Measurements from ENCODE around the gene PARD3B.

The PARD3B gene

DNA sequence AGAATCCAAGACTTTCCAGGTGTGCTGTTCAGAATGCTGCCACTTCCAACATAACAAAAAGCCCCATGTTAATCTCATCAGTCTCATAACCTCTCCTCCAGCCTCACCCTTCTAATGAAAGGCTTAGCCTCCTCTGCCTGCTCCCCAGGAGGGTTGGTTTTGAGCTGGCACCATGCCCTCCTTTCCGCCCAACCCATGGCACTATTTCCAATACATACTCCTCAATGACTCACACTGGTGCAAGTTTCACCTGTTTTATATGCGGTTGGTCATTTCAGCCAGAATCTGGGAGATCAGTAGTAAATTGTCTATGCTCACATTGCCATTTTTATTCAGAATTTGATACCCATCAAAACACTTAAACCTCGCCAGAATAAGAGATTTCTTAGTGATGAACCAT lies 979.4 kb downstream of the PARD3B start:
- DNase-seq (ENCODE audit: low read depth): no peak

DNA sequence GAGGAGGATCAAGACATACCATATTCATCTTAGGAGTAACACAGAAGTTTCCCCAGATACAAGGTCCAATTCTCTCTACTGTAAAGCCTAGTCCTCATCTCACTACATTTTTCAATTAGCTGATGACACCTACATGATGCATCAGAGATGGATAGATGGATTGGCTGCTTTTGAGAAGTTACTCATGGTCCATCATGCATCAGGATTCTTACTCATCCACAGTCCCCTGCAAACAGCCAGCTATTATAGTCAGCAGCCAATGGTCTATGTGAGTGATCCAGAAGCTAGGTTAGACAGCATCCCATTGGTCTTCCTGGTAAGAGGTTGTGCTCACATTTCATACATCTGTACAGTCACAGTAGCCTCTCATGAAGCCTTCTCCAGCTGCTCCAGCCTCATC lies 982.5 kb downstream of the PARD3B start:
- DNase-seq (ENCODE audit: low read depth): no peak

DNA sequence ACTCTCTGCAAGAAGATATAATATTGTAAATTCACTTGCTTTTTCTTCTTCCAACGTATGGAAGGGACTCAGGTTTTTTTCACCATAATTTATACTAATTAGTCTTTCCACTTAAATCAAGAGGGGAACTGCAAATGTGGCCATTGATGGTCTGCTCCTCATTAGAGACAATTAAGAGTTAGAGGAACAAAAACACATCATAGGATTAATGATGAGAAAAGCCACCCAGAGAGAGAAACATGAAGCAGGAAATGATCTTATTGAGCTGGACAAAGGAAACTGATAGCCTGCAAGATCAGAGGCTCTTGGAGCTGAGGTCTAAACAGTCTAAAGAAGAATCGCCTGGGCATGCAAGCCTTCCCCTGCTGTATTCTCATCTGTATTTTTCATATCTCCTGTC lies 985.8 kb downstream of the PARD3B start:
- DNase-seq (ENCODE audit: low read depth): no peak

DNA sequence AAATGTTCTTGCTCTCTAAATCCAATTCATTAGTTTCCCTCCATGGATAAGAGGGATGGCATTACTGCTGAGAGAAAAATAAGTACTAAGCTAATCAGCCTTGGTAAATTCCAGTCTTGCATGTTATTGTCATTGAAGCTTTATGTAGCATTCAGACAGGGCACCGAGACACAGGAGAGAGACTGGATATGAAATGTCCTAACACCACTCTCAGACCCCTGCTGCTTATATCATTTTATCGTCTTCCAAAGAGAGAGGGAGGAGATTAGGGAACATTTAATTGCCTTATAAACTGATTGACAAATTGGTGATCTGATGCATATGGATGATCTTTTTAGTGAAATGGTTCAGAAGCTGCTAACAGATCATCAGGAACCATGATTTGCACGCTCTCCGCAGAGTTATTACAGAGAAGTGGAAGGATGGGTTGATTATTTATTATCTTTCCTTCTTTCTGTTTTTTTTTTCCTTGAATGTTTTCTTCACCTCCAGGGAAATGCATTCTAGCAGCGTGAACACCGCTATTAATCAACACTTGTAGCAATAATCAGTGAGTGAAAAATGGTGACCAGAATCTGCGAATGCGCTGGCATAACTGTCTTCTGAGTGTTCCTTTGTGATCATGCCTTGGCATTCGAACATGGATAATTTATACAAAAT lies 986.3 kb downstream of the PARD3B start:
- DNase-seq (ENCODE audit: low read depth): no peak

DNA sequence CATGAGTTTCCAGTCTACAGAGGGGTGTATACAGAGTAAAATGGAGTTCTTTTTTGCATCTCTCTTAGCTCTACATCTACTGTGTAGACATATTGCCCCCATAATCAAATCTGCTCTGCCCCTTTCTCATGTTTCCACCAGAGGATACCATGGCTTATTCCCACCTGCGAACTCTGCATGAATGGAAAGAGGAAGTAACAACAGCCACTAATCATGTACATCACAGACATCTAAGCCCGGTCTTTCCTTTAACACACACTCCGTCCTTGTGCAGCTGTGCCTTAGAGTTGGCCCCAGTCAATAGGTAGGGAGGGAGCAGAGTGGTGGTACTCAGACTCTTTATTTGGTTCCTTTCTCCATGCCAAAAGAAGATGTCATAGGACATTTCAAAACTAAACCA lies 989.7 kb downstream of the PARD3B start:
- no peak for DNase-seq (ENCODE audit: low read depth)

DNA sequence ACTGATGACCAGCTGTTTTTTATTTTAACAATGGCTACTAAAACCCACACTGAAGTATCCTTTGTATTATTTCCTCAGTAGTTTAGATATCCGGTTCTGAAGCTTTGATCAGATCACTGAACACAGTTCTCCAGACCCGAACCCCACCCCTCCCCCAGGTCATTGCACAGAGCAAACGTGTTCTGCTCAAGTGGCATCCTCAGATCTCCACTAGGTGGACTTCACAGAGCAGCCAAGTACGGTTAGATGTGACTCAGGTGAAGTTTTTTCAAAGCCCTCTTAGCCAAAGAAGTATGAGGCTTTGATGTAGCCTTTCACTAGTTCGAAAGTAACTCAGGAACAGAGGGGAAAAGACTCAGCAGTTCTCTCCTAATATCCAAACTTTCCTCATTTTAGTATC lies 994.3 kb downstream of the PARD3B start:
- DNase-seq (ENCODE audit: low read depth): no peak

DNA sequence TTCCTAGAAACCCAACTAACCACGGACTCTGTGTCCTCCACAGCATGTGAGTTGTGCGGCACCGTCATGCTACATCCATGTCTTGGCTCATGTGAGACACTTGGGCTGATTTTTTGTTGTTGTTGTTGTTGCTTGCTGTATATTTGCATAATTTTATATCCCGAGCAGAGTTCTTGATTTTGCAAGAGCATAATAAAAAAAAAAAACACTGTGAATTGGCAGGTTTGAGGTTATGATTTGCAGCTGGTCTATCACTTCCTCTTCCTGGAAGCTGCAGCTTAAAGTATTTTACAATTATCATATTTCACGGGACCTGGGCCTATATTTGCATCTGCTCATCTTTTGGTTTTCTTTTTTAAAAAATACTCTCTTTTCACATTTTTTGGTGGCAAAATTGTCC lies 994.8 kb downstream of the PARD3B start:
- no peak for DNase-seq (ENCODE audit: low read depth)

DNA sequence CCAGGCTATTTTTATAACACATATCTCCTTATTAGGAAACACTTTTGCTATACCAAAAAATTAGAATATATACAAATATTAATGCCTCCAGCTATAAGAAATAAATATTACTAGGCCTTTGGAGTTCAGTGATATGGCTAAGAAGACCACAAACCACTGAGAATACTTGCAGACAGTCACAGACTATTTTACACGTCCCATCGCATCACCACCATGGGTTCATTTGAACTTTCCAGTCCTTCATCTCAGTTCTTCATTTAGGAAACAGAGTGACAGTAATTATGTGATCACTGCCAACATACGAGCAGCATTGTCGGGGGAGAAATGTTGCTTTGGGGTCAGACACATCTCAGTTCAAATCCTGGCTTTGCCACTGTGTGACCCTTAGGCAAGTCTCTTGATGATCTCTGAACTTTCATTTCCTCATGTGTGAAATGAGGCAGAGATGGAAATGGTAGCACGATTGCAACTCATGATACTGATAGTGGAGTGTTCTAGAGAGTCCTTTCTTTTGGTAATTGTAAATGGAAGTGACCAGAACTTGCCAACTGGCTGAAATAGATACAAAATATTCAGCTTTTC lies 998.1 kb downstream of the PARD3B start:
- no peak for DNase-seq (ENCODE audit: low read depth)

DNA sequence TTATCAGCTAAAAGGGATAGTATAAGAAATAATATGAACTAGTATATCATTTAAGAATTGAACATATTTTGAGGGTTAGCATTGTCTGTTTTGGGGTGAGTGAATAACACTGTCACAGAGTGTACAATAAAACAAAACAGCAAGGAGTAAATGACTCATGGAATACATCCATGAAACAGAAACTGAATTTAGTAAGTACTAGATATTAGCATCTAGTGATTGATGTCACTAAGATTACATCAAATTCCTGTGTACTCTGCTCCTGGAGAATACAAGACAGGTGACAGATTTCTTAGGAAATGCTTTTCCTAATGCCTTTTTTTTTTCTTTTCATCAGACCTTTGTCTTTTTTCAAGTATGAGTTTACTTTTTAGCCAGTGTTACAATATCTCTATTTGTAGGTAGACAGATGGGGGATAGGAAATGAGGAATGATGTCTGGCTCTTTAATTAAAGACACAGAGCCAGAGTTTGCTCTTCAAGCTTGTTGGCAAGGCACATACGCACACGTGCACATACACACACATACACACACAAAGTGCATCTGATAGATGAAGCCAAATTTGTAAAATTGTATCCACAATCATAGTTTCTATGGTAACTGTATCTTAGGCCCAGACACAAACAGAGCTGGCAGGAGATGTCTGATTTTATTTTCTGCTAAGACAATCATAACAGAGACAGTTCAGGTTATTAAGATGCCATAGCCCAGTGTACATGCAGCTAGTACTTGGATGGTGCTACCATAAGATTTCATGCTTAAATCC lies 998.8 kb downstream of the PARD3B start:
- DNase-seq (ENCODE audit: low read depth): no peak

DNA sequence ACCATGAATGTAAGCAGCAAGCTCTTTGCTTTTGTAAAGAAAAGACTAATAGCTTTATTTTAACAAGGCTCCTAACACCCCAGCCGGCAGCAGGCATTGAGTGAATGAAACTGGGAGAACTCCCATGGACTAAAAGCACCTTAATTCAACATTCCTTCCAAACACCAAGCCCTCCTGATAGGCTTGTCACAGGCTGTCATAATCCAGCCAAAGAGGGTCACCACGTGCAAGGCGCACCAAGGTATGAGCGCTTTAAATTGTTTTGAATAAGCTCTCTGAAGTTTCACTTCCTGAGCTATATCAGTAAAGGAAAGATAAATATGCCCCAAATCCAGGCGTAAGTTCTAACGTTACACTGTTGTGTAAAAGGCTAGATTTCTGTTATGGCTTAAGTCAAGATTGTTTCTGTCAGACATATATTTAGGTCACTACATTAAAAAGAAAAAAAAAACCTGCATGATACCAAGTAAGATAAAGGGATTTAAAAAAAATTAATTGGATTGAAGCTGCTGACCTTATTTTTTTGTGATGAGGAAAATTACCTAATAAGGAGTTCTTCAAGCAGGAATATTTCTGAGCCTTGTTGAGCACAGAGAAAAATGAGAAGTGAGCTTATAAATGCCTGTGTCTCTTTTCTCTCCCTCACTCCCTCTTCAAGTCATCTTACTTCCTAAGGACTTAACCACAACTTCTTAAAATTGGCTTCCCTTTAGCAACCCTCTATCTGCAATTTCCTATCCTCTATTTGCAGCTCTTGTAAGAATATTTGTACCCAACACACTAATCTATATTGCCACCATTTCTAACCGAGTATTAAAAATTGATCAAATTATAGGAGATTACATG lies 1000.9 kb downstream of the PARD3B start:
- DNase-seq (ENCODE audit: low read depth): no peak

DNA sequence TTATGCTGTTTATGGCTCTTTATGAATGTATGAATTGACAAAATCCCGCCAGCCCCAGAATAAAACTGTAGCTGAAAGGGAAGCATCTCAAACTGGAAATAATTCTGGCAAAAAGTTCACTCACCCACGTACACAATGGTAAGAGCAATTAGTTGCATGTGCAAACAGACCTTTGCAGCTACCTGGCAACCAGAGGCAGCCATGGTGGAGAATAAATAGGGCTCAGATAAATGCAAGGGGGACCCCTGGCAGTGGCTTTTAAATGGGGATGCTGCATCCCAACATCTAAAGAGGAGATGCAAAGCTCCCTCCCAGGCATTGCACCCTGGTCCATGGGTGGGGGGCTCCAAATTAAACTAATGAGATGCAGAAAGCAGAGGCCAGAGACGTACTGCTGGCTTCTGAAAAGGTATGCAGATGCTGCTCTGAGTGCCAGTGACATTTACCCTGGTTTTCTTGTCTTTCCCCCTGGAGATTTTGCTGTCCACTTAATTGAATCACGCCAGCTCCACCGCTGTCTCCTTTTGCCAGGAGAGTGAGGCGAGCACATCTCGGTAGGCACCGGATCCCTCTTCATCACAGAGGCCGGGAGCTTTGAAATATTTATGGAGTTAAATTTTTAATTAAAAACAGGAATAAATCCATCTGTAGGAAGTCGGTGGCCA lies 1010.4 kb downstream of the PARD3B start:
- no peak for DNase-seq (ENCODE audit: low read depth)

DNA sequence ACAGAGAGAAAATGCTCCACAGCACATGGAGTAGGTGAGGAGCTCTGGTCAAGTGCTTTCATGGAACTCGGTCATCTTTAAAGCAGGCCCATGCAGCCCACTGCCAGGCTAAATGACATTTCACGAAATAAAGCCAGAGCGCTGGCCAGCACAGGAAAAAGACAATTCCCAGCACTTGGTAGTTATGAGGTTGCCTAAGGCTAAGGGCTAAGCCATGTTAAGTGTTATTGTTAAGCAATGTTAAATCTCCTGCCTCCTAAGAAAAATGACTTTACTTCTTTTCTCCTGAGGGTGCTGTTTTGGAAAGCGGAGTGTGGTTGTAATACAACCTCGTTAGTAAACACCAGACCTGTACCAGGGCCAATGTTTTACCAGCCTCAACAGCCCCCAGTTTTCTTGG lies 1011.1 kb downstream of the PARD3B start:
- DNase-seq (ENCODE audit: low read depth): no peak

DNA sequence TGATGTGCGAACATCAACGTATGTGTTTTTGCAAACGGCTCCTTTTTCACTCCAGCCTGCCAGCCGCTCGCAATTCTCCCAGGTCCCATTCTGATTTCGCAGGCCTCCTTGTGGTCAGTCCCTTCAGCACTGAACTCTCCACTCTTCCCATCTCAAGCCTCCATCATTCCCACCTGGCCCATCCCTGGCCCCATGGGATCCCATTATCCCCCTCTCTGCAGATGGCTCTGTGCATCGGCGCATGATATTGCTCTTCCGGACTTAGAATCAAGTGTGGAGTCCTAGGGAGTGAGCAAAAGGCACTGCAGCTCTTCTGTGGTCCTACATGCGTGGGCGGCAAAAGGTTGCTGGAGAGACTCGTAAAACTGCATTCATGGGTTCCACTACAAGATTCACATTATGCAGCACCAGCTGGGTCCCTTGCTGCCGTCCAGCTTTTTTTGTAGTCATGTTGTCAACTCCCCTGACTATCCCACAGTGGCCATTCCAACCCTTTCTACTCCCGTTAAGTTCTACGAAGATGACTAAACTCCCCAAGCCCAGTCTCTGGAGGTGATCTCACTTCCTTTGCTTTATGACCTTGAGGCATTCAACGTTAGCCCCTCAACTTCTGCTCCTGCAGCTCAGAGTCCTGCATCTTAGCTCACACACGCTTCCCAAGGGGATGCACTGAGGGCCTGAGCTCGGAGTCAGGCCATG lies 1011.7 kb downstream of the PARD3B start:
- DNase-seq (ENCODE audit: low read depth): no peak

DNA sequence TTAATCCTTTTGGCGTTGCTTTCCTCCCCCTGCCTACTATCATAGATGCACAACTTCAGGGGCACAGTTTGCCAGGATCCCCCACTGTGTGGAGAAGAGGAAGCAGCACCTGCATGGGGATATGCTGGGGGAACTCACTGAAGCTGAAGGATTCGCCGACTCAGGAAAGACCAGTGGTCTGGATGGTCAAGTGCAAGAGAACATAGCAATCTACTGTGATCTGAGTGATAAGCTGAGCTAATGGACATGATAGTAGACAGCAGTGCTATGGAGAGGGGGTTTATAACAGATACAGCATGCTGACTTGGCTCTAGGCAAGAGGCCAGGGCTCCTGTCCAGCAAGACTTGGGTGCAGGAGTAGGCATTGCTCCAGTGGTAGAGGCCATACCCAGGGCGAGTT lies 1012.6 kb downstream of the PARD3B start:
- DNase-seq (ENCODE audit: low read depth): no peak

DNA sequence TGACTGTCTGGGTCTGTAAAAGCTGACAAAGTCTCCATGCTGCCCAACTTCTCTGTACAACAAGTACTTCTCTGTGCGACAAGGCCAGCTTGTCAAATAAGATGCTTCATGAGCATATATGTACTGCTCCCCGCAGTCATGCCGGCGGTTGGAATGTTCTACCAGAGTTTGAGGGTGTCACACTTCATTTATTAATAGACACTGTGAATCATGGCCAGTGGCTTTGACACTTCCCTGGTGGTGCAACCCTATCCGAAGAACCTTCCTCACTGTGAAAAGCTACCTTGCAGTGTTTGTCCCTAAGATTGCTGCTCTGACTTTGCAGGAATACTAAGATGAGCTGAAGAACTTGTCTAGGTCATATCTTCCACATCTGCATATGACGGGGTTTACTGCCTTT lies 1016.2 kb downstream of the PARD3B start:
- no peak for DNase-seq (ENCODE audit: low read depth)

DNA sequence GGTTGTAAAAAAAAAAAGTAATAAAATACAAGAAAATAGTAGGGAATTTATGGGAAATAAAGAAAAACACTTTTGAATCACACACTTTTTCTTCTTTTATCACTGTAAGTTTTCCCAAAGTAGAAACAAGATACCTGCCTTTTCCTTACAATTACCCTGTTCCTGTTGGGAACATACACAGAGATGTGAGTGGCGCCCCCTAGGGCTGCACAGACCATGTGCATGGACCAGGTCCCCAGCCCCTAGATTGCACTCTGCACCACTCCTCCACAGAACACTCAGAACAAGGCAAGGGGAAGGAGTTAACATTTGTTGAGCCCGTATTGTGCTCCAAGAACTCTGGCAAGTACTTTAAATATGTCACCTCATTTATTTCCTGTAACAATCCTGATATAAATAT lies 1018.4 kb downstream of the PARD3B start:
- DNase-seq (ENCODE audit: low read depth): no peak

DNA sequence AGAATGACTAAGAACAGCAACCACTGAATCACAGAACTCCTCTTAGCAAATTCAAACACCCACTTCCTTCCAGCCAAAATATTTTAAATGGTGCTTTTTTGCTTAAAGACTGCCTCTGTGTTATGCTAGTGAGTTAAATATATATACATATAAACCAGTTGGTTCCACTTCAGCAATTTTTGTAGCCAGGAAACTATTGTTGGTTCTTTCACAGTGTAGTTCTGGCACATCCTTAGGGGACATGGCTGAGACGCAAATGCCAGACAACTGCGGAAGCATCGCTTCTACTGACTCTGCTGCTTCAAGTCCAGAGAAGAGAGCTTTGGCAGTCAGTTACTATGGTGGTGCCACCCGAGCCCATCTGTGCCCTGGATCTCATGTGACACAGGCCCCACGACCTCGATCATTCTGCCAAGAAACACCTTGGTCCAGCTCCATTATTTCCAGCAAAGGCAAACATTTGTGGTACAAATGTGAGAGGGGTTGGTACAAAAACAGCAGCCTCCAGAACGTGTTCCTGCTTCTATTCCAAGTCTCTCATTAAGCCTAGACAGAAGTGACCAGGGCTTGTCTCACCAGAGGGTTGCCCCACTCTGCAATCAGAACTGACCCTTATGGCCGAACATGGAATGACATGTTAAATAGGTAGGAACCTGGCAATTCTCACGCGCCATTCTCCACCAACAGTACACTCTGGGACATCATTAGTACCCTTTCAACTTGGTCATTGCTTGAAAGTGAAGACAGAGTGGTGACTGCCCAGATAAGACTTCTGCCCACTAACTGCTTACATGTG lies 1019.3 kb downstream of the PARD3B start:
- no peak for DNase-seq (ENCODE audit: low read depth)

DNA sequence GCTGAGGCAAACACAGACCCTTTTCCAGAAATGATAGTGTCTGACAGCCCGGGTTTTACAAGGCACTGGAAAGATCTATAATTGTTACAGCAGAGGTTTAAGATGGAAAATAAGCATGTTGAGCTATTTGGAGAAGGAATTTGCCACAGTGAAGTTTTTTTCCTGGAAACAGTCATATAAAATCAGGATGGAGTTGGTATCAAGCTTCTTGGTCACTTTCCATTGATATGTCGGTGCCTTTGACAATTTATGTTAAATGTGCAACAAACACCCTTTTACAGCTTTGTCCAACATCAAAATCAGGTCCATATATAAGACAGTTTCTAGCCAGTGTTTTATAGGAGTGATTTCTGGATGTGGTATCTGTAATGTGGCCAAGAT lies 1019.9 kb downstream of the PARD3B start:
- DNase-seq (ENCODE audit: low read depth): no peak

DNA sequence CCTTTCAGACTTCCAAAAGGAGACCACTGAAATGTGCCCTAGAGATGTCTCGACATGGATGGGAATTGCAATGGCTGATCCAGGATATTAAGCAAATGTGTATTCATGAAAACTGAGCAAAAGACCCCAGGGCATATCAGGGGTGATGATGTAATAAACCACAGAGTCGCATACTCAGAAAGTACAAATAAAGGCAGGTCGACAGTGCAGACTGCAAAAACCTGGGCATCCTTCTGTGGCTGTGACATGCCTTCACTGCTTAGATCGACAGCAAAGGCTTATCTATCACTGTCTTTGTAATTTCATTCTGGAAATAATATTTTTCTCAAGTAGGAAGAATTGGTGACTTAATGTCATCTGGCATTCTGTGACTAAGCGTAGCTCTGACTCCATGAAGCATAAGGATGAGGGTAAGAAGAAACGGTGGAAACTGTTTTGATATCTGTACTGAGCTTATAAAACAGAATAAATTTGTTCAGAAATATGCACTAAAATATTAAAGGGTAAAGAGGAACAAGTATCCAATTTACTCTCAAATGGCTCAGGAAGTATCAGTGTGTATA lies 1021.4 kb downstream of the PARD3B start:
- DNase-seq (ENCODE audit: low read depth): no peak

DNA sequence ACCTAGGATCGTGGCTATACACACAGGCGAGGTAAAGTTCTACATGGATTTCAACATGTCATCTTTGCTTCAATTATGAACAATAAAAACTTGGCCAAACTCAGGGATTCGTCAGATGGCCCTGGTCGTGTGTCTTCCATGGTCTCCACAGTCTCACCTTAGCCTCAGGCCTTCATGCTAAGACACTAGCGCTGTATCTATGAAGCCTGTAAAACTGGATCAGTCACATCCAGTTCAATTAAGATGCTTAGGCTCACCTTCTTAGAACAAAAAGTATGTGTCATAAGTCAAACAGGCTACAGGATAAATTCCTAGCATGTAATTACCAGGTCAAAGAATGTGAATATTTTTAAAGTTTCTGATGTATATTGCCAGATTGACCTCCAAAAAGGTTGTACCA lies 1023.3 kb downstream of the PARD3B start:
- DNase-seq (ENCODE audit: low read depth): no peak
